H9 (cell line): ENCODE data around the gene PLEKHA4. TPM values are rescaled to one million over a fixed set of nuclear protein-coding genes. Genes with fewer than 3 reads are reported as not detected.

Source experiments
- DNase-seq: peaks from one replicate; pipeline ENCODE4 v3.0.0-alpha.2; 2017
- H2AFZ ChIP-seq: one replicate; pipeline ENCODE4 v1.6.1; 2013; ENCODE audit warnings: mild to moderate bottlenecking, low read length, control low read depth, moderate library complexity
- H2AK5ac ChIP-seq: 2 replicates; pipeline ENCODE4 v1.6.1; 2013; ENCODE audit warnings: low read length, control low read depth, mixed read lengths; ENCODE audit not compliant: insufficient read length
- H2BK120ac ChIP-seq: one replicate; pipeline ENCODE4 v1.6.1; 2013; ENCODE audit warnings: low read depth, mild to moderate bottlenecking, low read length, control low read depth, inconsistent platforms; ENCODE audit not compliant: poor library complexity, severe bottlenecking
- H2BK12ac ChIP-seq: 2 replicates; pipeline ENCODE4 v1.6.1; 2013; ENCODE audit warnings: low read length, control low read depth, mixed read lengths, low read depth; ENCODE audit not compliant: insufficient read length
- H2BK15ac ChIP-seq: 2 replicates; pipeline ENCODE4 v1.6.1; 2013; ENCODE audit warnings: low read depth, low read length, control low read depth
- H2BK20ac ChIP-seq: one replicate; pipeline ENCODE4 v1.6.1; 2013; ENCODE audit warnings: low read depth, mild to moderate bottlenecking, low read length, control low read depth, inconsistent platforms; ENCODE audit not compliant: poor library complexity, severe bottlenecking
- H2BK5ac ChIP-seq: 2 replicates; pipeline ENCODE4 v1.6.1; 2013; ENCODE audit warnings: low read length, control low read depth, mixed read lengths; ENCODE audit not compliant: insufficient read length
- H3K14ac ChIP-seq: 2 replicates; pipeline ENCODE4 v1.6.1; 2013; ENCODE audit warnings: low read length, control low read depth; ENCODE audit not compliant: insufficient read depth
- H3K18ac ChIP-seq: 2 replicates; pipeline ENCODE4 v1.6.1; 2013; ENCODE audit warnings: low read depth, mild to moderate bottlenecking, mixed read lengths, low read length, control low read depth; ENCODE audit not compliant: insufficient read length
- H3K23ac ChIP-seq: 2 replicates; pipeline ENCODE4 v1.6.1; 2013; ENCODE audit warnings: low read length, control low read depth, mixed read lengths, low read depth; ENCODE audit not compliant: insufficient read length
- H3K23me2 ChIP-seq: 2 replicates; pipeline ENCODE4 v1.6.1; 2013; ENCODE audit warnings: low read depth, mild to moderate bottlenecking, mixed read lengths, low read length, control low read depth; ENCODE audit not compliant: insufficient read length, poor library complexity, severe bottlenecking
- H3K27ac ChIP-seq: 2 replicates; pipeline ENCODE4 v1.5.1; 2013; ENCODE audit warnings: low read length, control low read depth, mixed read lengths, low read depth; ENCODE audit not compliant: insufficient read length
- H3K27me3 ChIP-seq: 2 replicates; pipeline ENCODE4 v1.6.1; 2013; ENCODE audit warnings: low read length, control low read depth, inconsistent platforms; ENCODE audit not compliant: insufficient read depth
- H3K4ac ChIP-seq: 2 replicates; pipeline ENCODE4 v1.6.1; 2013; ENCODE audit warnings: low read depth, mild to moderate bottlenecking, control low read depth, inconsistent platforms, low read length, moderate library complexity
- H3K4me1 ChIP-seq: 2 replicates; pipeline ENCODE4 v1.6.1; 2013; ENCODE audit warnings: low read length, control low read depth, inconsistent platforms; ENCODE audit not compliant: insufficient read depth
- H3K4me2 ChIP-seq: 2 replicates; pipeline ENCODE4 v1.6.1; 2013; ENCODE audit warnings: low read length, control low read depth, mixed read lengths; ENCODE audit not compliant: insufficient read length, insufficient read depth
- H3K56ac ChIP-seq: 2 replicates; pipeline ENCODE4 v1.6.1; 2013; ENCODE audit warnings: low read depth, mild to moderate bottlenecking, mixed read lengths, low read length, control low read depth; ENCODE audit not compliant: insufficient read length
- H3K79me1 ChIP-seq: 2 replicates; pipeline ENCODE4 v1.6.1; 2013; ENCODE audit warnings: low read depth, mild to moderate bottlenecking, moderate library complexity, low read length, control low read depth, inconsistent platforms; ENCODE audit not compliant: insufficient read depth, poor library complexity, severe bottlenecking
- H3K79me2 ChIP-seq: 2 replicates; pipeline ENCODE4 v1.6.1; 2013; ENCODE audit warnings: low read length, control low read depth, inconsistent platforms; ENCODE audit not compliant: insufficient read depth
- H3K9ac ChIP-seq: 2 replicates; pipeline ENCODE4 v1.6.1; 2013; ENCODE audit warnings: low read length, control low read depth, mixed read lengths; ENCODE audit not compliant: insufficient read length; ENCODE audit errors: extremely low read depth
- H3K9me3 ChIP-seq: one replicate; pipeline ENCODE4 v1.6.1; 2013; ENCODE audit warnings: low read depth, low read length, inconsistent platforms; ENCODE audit not compliant: control insufficient read depth
- H3T11ph ChIP-seq: one replicate; pipeline ENCODE4 v1.6.1; 2013; ENCODE audit warnings: mild to moderate bottlenecking, low read length, control low read depth, inconsistent platforms
- H4K20me1 ChIP-seq: one replicate; pipeline ENCODE4 v1.6.1; 2013; ENCODE audit not compliant: control insufficient read depth, insufficient read length, insufficient read depth
- H4K5ac ChIP-seq: 2 replicates; pipeline ENCODE4 v1.6.1; 2013; ENCODE audit warnings: low read depth, mild to moderate bottlenecking, mixed read lengths, low read length, control low read depth; ENCODE audit not compliant: insufficient read length
- H4K8ac ChIP-seq: replicated peaks from 2 replicates; pipeline ENCODE4 v1.6.1; 2013; ENCODE audit warnings: low read length, control low read depth, mixed read lengths, low read depth; ENCODE audit not compliant: insufficient read length
- H4K91ac ChIP-seq: 2 replicates; pipeline ENCODE4 v1.6.1; 2013; ENCODE audit warnings: low read depth, mild to moderate bottlenecking, moderate library complexity, mixed read lengths, low read length, control low read depth; ENCODE audit not compliant: insufficient read length
- H3K27ac Mint-ChIP-seq, 3 experiments: 2 replicates in 2 of 3; 3 replicates in 1 of 3; pipeline ENCODE4 v1.8.0; 2020 to 2021; ENCODE audit warnings: mixed read lengths in 3 of 3, mild to moderate bottlenecking in 1 of 3, moderate library complexity in 1 of 3
- H3K27me3 Mint-ChIP-seq: 2 replicates; pipeline ENCODE4 v1.8.0; 2021; ENCODE audit warnings: low read depth, mild to moderate bottlenecking, moderate library complexity, mixed read lengths
- H3K36me3 Mint-ChIP-seq, 3 experiments: 2 replicates in 2 of 3; 3 replicates in 1 of 3; pipeline ENCODE4 v1.8.0; 2020 to 2021; ENCODE audit warnings: low read depth in 3 of 3, mixed read lengths in 3 of 3; ENCODE audit not compliant: insufficient read depth in 1 of 3
- H3K4me1 Mint-ChIP-seq, 2 experiments: 2 replicates each; pipeline ENCODE4 v1.8.0; 2020; ENCODE audit warnings: mixed read lengths in 2 of 2
- H3K4me3 Mint-ChIP-seq, 2 experiments: 2 replicates in 1 of 2; 3 replicates in 1 of 2; pipeline ENCODE4 v1.8.0; 2020 to 2021; ENCODE audit warnings: mild to moderate bottlenecking in 2 of 2, mixed read lengths in 2 of 2, moderate library complexity in 1 of 2
- H3K9me3 Mint-ChIP-seq, 2 experiments: 2 replicates in 1 of 2; 3 replicates in 1 of 2; pipeline ENCODE4 v1.8.0; 2020; ENCODE audit warnings: mild to moderate bottlenecking in 2 of 2, mixed read lengths in 2 of 2, moderate library complexity in 1 of 2
- CTCF ChIP-seq: fragments of 200-600 bp; sonication (generic); conservative IDR thresholded peaks from 3 replicates; pipeline ENCODE4 v1.8.0; 2021; ENCODE audit warnings: antibody characterized with exemption, mild to moderate bottlenecking
- WGBS: extraction: QIAGEN DNeasy Blood & Tissue Kit; methylation state at CpG from one replicate; pipeline ENCODE4 v1.1.7; 2013; ENCODE audit warnings: missing lambda C conversion rate, low lambda C conversion rate, mixed read lengths; ENCODE audit not compliant: insufficient read length; ENCODE audit errors: extremely low coverage; 5-methylcytosine and 5-hydroxymethylcytosine counted together
- total RNA-seq: library from RNA; stranded (reverse); gene quantifications from 2 replicates; pipeline ENCODE4 v1.2.1, GENCODE V29; 2021

The PLEKHA4 gene
- total RNA-seq, 1 experiment from 2014 or later: 15.3 TPM

DNA sequence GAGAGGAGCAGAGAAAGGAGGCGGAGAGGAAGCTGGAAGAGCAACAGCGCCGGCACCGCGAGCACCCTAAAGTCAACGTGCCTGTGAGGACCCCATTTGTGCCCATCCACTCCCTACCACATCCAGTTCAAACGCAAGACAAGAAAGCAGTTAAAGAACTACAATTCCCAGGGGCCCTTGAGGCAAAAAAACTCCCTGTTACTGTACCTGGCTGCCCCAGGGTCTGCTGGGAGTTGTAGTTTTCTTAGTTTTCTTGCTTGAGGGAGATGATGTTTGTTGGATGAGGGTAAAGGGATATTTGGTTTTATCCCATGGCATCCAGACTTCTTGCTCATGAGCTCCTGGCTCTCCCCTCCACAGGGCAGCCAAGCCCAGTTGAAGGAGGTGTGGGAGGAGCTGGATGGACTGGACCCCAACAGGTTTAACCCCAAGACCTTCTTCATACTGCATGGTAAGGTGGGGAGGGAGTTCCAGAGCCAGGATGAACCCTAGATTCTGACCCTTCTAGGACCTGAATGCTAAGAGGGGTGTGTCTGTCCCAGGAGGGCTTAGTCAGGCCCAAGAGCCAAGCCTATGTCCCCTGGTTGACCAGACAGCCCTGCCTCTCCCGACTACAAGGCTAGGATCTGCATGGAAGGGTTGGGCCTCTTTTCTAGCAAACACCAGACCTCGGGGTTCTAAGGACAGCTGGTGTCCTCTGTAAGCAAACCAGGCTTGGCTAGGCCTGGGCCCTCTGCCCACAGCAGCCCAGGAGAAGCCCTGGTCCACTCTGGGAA is 44.9 kb upstream of the PLEKHA4 start:
- no peak overlapping the region for H2AFZ ChIP-seq
- no peak overlapping the region for H4K5ac ChIP-seq
- Mint-ChIP-seq H3K27ac (peak overlapping the region in 2 of 3 experiments; percentile 58 to 75; a peak in 2 of 7 replicates), H3K4me3 (no peak overlapping the region), H3K4me1 (no peaks in the 10 kb centered on the region), H3K9me3 (no peaks in the 10 kb centered on the region), H3K36me3 (peaks cover 40 to 67% (median 65%) of the 10 kb centered on the region in 3 experiments), H3K27me3 (no peaks in the 10 kb centered on the region)
- no CpG with 5 or more reads among the region's 9 CpGs for WGBS
- no peaks in the 10 kb centered on the region for H3K23me2 ChIP-seq
- no peak overlapping the region for H2BK120ac ChIP-seq
- H2BK20ac ChIP-seq: no peak overlapping the region
- H3K4me2 ChIP-seq: no peak overlapping the region
- no peaks in the 10 kb centered on the region for H3K4me1 ChIP-seq
- H2BK12ac ChIP-seq: no peak overlapping the region
- no peak overlapping the region for H3K18ac ChIP-seq
- H3K27me3 ChIP-seq: no peaks in the 10 kb centered on the region
- H3K9ac ChIP-seq: no peak overlapping the region
- DNase-seq: no peak
- H2BK15ac ChIP-seq: no peak overlapping the region
- no peaks in the 10 kb centered on the region for H3K9me3 ChIP-seq
- H3K79me1 ChIP-seq: no peaks in the 10 kb centered on the region
- H3K56ac ChIP-seq: no peak overlapping the region
- no peak overlapping the region for H3T11ph ChIP-seq
- H2BK5ac ChIP-seq: no peak overlapping the region
- H4K91ac ChIP-seq: no peak overlapping the region
- H3K27ac ChIP-seq: no peak overlapping the region
- H2AK5ac ChIP-seq: no peak overlapping the region
- H3K14ac ChIP-seq: no peak overlapping the region
- no peak overlapping the region for H3K4ac ChIP-seq
- TF ChIP-seq CTCF: no peak
- H3K79me2 ChIP-seq: no peaks in the 10 kb centered on the region
- no peak overlapping the region for H3K23ac ChIP-seq
- no peak overlapping the region for H4K8ac ChIP-seq
- H4K20me1 ChIP-seq: no peaks in the 10 kb centered on the region
